CD4-positive, alpha-beta T cell treated with Interferon gamma for 1 hour (primary cell): ENCODE data around the gene LIMK1.
"Not testable (repeated sequence)": the region's sequence is repeated elsewhere in the genome, so short reads cannot be mapped to it uniquely, and the experiment has no call there.

Source experiments
- DNase-seq: peaks from one replicate; pipeline ENCODE4 v3.0.0-alpha.2; 2020

LIMK1 gene

DNA sequence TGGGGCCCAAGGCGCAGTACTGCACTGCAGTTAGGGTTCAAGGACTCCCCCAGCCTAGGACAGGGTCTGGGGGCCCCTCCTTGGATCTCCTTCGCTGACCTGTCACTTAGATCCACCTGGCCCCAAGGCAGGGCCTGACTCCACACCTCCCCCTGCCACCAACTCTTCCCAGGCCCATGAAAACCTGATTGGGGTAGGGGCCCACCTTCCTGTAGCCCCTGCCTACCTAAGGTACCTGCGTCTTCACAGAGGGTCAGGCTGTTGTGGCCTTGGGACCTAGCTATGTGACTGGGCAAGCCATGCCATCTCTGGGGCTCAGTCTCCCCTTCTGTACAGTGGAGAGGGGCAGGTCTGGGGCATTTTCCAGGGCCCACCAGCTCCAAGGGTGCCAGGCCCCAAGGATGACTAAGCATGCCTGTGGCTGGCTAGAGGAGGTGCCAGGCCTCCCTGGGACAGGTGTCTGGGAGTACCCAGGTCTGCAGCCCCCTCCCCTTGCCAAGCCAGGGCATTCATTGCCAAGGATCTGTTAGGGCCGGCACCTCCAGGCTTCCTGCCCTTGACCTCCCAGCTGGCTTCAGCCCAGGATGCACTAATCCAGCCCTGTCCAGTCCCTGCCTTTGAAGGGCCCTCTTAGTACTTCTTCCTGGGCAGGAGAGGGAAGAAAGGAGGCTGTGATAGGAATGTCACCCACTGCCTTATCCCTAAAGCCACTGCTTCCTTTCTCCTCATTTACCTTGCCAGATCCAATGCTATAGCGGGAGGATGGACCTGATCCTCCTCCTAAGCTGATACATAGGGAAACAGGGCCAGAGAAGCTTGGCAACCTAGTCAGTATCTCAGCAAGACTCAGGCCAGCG is 1.3 kb downstream of the LIMK1 start:
- no peak for DNase-seq

DNA sequence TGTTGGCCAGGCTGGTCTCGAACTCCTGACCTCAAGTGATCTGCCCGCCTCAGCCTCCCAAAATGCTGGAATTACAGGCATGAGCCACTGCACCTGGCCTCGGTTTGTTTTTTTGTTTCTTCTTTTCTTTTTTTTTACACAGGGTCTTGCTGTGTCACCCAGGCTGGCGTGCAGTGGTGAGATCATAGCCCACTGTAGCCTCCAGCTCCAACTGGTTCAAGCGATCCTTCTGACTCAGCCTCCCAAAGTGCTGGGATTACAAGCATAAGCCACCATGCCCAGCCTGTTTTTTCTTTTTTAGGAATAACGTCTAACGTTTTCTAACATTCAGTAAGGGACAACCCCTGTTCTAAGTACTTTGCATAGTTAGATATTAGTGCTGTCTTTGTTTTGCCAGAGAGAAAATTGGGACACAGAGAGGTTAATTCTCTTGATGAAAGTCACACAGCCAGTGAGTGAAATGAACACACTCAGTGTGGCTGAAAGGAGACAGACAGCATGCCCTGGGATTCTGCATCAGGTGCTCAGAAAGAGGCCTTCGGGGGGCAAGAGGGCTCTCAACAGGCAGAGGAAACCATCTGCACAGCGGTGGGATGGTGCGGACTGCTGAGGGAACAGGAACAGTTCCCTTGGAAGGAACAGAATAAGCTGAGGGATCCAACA is 4.3 kb downstream of the LIMK1 start:
- DNase-seq: no peak

DNA sequence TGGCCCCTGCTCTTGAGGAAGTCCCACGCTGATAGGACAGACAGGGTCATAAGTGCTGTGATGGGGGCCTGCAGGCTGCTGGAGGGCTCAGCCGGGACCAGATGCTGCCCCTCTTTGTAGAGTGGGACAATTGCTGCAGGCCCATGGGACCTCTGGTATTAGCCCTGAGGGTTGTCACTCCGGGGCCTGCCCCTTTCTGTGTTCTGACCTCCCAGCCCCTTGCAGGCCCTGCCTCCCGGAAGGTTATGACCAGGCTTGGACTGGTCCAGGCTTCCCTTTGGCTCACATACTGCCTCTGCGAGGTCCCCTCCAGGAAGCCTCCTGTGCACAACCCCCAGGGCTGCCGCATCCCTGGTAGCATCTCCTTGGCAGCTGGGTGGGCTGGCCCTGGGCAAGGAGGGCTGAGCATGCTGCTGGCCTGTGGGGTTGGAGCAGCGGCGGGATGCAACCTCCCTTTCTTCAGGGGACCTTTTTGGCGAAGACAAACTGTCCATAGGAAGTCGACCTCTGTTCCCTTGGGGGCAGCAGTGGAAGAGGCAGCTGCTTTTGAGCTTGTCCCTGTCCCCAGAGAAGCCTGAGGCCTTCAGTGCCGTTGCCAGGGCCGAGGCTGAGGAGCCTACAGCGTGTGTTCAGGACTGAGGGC is 8.8 kb downstream of the LIMK1 start:
- no peak for DNase-seq

DNA sequence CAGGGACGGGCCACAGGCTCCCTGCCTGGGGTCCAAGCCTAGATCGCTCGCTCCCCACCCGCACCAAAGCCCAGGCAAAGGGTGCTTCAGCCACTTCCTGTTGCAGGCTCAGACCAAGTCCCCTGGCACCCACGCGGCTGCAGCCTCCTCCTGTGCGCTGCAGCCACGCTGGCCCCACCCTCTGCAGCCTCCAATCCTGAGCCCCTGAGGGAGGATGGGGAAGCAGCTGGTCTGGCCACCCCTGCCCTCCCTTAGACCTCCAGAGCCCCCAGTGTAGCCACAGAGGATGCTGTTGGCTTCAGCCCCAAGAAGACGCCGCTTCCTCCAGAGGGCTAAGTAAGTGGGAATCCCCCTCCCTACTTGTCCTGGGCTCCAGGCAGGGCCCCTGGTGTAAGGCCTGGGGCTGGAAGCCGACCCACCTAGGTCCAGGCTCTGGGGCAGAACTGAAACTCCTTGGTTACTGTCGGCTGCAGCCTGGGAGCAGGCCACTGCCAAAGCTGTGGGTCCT is 9.4 kb downstream of the LIMK1 start:
- peak; percentile 30 for DNase-seq

DNA sequence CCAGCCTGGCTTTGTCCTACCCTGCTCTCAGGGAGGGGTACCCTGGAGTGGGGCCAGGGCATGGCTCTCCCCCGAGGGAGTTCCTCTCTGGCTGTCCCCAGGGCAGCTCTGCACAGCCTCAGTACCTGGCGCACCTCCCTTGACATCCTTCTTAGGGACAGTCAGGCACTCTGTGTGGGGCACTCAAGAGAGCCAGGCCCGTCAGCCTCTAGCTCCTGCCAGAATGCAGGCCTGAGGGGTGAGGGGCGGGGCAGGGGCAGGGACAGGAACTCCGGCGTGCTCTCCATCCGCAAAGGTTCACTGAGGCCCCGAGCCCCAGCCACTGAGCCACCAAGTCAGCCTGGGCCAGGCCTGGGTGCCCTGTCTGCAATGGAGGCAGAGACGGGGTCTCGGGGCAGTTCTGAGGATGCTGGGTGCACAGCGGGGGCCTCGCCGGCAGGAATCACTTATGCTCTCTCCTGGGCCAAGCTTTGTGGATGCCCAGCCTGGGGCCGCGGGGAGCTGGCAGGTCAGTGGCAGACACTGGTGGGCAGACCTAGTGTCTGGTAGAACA is 10.1 kb downstream of the LIMK1 start:
- DNase-seq: no peak

DNA sequence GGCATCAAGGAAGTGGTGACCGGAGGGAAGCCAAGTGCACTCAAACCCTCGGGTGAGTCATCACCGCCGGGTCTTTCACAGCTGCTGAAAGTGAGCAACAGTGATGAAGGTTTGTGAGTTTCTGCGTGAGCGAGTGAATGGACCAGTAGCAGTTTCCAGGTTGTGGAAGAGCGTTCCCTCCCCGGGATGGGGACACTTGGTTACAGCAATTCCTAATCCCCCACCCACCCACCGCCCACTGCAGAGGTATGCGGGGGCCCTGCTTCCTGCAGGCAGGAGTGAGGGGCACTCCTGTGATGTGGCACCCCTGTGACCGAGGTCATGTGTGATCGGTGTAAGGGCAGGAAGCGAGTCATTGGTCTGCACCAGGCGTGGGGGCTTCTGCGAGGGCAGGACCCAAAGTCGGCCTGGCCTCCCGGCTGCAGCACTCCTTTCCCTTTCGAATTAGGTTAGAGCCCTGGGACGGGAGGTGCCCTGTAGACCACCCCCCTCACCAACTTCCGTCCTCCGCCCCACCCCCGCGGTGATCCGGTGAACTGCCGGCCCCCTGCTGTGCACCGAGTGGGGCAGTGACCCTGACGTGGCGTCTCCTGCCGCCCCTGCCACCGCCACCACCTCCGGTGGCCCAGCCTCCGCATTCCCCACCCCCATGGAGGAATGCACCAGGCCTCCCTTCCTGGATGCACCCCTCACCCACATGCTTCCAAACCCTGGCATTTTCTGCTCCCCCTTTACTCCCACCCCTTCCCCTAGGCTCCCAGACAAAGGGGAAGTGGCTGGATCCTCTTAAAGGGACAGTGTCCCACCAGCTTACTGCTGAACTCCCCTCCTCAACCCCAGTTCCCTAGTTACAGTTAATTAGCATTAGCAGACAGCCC is 10.9 kb downstream of the LIMK1 start:
- DNase-seq: peak; percentile 71

DNA sequence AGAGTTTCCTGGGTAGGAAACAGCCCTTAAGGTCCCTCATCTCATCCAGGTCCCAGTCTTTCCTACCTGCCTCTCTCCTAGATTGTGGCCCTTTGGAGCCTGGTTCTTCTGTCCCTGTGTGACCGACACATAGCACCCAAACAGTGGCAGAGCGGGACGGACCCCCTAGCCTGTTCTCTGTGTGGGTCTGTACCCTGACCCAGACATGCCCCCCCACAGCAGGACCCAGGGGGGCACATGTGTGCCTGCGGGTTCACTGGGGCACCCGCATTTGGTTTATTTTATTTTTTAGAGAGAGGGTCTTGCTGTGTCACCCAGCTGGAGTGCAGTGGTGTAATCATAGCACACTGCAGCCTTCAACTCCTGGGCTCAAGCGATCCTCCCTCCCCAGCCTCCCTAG is 11.5 kb downstream of the LIMK1 start:
- no peak for DNase-seq

DNA sequence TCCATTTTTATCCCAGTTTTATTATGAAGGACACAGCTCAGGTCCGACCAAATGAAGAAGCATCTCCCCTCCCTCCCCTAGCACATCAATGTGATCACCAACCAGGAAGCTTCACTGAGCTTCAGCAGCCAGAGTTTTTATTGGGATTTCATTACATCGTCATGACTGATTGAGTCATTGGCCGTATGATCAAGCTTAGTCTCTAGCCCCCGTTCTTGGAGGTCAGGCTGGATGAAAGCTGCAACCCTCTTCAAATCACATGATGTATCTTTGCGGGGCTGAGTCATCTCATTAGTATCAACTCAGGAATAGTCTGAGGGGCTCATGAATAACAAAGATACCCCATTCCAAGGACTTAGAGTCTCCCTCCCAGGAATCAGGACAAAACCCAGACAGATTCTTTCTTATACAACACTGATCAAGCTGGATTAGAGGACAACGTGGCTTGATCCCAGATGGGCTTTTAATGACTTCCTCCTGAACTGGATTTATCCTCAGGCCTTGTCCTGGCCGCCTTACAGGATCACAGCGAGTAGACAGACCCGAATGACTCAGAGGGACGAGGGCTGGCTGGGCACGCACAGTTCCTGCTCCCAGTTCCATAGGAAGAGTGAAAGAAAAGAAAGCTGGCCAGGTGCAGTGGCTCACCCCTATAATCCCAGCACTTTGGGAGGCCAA is 14.5 kb downstream of the LIMK1 start:
- DNase-seq: no peak

DNA sequence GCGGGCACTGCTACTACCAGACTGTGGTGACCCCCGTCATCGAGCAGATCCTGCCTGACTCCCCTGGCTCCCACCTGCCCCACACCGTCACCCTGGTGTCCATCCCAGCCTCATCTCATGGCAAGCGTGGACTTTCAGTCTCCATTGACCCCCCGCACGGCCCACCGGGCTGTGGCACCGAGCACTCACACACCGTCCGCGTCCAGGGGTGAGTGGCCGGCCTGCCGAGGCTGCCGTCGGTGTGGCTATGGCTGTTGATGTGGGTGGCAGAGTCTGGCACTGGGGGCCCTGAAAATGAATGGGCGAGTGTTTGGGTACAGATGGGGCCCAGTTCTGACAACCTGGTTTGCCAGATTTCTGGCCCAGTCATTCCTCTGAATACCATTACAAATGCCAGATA is 15.4 kb downstream of the LIMK1 start:
- no peak for DNase-seq

DNA sequence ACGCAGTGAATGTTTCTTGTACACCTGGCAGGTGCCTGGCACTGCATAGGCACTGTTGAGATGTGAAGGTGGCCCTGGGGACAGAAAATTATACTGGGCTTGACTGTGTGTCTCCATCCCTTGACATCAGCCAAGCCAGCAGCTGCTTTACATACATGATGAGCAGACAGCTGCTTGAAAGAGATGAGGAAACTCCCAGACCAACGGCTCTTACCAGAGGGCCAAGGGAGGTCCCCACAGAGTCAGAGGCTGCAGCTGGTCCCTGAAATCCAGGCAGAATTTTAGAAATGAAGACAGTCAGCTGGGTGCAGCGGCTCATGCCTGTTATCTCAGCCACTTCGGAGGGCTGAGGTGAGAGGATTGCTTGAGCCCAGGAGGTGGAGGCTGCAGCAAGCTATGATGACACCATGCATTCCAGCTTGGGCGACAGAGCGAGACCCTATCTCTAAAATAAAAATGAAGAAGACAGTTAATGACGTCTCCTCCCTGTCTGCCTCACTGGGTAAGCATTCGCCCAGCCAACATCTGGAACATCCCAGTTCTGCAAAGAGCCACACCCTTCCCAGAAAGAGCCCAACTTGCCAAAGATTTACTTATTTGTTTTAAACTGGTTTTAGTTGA is 17.6 kb downstream of the LIMK1 start:
- peak; percentile 60 for DNase-seq

DNA sequence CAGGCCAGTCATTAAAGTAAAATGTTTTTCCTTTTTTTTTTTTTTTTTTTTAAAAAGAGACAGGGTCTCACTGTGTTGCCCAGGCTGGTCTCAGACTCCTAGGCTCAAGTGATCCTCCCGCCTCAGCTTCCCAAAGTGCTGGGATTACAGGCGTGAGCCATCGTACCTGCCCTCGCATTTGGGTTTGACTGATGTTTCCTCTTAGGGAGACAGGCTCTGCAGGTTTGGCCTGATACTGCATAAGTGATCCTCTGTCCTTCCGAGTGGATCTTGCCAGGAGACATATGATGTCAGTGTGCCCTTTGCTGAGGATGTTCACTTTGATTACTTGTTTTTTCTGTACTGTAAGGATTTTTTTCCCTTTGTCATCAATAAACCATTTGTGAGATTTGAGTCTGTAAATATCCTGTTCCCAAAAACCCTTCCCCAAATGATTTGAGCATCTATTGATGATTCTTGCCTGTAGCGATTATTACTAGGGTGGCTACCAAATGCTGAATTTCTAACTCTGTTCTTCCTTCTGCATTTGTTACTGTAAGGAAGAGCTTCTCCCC is 19.7 kb downstream of the LIMK1 start:
- DNase-seq: no peak

DNA sequence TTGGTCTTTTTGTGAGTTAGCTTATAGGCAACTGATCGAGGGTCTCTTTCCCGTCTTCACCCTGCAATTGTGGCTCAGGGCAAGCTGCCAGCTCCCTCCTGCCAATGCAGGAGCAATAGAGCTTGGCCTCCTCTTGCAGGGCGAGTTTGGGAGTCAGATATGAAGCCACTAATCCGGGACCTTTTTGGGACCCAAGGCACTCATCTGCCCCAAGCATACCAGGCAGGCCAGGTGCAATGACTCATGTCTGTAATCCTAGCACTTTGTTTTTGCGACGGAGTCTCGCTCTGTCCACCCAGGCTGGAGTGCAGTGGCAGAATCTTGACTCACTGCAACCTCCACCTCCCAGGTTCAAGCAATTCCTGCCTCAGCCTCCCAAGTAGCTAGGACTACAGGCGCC is 21.1 kb downstream of the LIMK1 start:
- DNase-seq: no peak

DNA sequence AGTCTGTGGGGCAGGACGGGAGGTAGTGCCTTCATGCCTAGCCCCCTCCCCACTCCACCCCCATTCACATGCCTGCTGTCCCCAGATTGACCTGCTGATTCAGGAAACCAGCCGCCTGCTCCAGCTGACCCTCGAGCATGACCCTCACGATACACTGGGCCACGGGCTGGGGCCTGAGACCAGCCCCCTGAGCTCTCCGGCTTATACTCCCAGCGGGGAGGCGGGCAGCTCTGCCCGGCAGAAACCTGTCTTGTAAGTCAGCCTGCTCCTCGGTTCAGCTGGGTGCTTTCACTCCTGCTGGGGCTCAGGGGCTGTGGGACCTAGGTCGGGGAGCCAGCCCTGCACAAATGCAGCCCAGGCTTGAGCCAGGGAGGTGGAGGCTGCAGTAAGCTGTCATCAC is 22.4 kb downstream of the LIMK1 start:
- no peak for DNase-seq

DNA sequence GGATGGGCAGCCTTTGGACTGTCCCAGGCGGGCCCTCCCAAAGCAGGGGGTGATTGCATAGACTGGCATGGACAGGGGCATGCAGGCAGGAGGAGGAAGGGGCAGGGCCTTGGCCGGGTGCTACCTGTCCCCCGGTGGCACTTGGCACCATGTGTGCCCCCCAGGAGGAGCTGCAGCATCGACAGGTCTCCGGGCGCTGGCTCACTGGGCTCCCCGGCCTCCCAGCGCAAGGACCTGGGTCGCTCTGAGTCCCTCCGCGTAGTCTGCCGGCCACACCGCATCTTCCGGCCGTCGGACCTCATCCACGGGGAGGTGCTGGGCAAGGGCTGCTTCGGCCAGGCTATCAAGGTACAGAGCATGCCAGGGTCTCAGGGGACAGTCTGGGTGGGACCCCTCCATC is 23.2 kb downstream of the LIMK1 start:
- DNase-seq: no peak

DNA sequence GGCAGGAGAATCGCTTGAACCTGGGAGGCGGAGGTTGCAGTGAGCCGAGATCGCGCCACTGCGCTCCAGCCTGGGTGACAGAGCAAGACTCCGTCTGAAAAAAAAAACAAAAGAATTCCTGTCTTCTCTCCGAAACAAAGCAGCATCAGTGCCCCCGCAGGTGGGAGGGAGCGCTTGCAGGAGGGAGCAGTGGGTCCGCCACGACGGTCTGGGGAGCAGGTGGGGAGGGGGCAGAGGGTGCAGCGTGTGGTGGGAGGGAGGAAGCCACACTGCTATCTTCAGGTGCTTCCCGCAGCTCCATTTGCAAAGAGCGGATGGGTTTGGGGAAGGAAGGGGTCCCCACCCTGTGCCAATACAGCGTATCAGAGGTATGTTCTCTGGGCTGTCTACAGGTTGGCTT is 31.7 kb downstream of the LIMK1 start:
- DNase-seq: no peak

DNA sequence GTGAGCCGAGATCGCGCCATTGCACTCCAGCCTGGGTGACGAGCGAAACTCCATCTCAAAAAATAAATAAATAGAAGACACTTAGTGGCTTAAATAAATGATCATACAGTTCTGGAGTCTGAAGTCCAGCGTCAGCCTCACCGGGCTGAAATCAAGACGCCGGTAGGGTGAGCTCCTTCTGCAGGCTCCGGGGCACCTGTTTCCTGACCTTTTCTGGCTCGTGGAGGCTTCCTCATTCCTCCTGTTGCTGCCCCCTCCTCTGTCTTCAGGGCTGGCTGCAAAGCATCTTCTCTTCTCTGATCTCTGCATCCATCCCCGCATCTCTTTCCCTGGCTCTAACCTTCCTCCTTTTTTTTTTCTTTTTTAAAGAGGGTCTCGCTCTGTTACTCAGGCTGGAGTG is 32.8 kb downstream of the LIMK1 start:
- no peak for DNase-seq

DNA sequence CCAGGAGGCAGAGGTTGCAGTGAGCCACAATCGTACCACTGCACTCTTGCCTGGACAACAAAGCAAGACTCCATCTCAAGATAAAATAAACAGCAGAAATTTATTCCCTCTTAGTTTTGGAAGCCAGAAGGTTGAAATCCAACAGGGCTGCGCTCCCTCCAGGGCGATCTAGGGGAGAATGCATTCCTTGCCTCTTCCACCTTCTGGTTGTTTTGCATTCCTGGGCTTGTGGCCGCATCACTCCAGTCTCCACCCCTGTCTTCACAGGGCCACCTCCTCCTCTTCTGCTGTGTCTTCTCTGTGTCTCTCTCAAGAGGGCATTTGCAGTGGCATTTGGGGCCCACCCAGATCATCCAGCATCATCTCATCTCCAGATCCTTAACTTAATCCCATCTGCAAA is 36.2 kb downstream of the LIMK1 start:
- DNase-seq: no peak

DNA sequence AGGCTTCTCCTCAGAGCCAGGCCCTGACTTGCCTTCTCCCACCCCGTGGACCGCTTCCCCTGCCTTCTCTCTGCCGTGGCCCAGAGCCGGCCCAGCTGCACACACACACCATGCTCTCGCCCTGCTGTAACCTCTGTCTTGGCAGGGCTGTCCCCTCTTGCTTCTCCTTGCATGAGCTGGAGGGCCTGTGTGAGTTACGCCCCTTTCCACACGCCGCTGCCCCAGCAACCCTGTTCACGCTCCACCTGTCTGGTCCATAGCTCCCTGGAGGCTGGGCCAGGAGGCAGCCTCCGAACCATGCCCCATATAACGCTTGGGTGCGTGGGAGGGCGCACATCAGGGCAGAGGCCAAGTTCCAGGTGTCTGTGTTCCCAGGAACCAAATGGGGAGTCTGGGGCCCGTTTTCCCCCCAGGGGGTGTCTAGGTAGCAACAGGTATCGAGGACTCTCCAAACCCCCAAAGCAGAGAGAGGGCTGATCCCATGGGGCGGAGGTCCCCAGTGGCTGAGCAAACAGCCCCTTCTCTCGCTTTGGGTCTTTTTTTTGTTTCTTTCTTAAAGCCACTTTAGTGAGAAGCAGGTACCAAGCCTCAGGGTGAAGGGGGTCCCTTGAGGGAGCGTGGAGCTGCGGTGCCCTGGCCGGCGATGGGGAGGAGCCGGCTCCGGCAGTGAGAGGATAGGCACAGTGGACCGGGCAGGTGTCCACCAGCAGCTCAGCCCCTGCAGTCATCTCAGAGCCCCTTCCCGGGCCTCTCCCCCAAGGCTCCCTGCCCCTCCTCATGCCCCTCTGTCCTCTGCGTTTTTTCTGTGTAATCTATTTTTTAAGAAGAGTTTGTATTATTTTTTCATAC is 38.0 kb downstream of the LIMK1 start:
- no peak for DNase-seq

DNA sequence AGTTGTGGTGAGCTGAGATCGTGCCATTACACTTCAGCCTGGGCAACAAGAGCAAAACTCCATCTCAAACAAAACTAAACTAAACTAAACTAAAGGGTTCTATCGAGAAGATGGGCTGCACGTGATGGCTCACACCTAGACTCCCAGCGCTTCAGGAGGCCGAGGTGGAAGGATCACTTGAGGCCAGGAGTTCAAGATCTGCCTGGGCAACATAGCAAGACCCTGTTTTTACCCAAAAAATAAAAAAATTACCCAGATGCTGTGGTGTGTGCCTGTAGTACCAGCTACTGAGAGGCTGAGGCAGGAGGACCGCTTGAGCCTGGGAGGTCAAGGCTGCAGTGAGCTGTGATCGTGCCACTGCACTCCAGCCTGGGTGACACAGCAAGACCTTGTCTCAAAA is 40.3 kb downstream of the LIMK1 start:
- DNase-seq: not testable (repeated sequence)

DNA sequence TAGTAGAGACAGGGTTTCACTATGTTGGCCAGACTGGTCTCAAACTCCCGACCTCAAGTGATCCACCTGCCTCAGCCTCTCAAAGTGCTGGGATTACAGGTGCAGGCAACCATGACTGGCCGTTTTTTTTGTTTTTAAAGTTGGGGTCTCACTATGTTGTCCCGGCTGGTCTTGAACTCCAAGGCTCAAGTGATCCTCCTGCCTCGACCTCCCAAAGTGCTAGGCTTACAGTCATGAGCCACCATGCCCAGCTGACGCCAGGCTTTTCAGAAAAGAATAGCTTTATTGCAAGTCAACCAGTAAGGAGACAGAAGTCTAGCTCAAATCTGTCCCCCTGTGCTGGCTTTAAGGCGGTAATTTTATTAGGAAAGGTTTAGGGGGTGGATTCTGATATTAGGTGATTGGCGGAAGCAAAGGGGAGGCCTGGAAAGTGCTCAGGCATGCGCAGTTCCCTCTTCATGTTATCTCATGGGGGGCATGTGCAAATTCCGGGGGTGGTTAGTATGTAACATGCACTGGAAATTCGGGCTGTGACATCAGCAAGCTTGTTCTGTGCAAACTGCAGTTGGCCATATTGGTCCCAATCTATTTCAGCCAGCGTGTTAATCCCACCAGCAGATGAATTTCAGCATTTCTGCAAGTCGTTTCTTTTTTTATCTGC is 42.7 kb downstream of the LIMK1 start:
- no peak for DNase-seq
